ENCODE results near the gene TOPAZ1.

TOPAZ1 gene

DNA sequence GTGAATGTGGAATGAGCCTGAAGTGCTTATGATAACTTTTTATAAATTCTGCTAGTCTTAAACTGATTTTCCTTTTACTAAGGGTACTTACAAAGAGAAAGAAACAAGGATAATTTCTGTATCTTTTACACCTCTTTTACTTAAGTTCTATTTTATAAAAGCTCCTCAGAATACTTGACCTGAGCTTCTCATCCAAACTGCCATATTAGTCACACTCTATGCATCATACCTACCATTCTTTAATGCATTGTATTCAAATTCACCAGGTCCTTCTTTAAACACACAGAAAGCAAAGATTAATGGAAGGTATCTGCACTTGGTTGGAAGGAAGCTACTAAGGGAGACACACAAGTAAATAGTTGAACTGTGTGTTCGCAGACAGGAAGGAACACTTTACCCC, 1.6 kb upstream of the TOPAZ1 start:
- in situ Hi-C loops (cut with HindIII; ENCODE audit: low sequenced_read_pairs) = no loop called here

- in situ Hi-C loops (cut with HindIII; ENCODE audit: low sequenced_read_pairs) = no loop called here
Measured at GRCh38 chr3:44242721-44243120, 1.0 kb downstream of the TOPAZ1 start.

- in situ Hi-C loops (cut with HindIII; ENCODE audit: low sequenced_read_pairs) = no loop called here
Measured at GRCh38 chr3:44248152-44248551, 6.5 kb downstream of the TOPAZ1 start.

DNA sequence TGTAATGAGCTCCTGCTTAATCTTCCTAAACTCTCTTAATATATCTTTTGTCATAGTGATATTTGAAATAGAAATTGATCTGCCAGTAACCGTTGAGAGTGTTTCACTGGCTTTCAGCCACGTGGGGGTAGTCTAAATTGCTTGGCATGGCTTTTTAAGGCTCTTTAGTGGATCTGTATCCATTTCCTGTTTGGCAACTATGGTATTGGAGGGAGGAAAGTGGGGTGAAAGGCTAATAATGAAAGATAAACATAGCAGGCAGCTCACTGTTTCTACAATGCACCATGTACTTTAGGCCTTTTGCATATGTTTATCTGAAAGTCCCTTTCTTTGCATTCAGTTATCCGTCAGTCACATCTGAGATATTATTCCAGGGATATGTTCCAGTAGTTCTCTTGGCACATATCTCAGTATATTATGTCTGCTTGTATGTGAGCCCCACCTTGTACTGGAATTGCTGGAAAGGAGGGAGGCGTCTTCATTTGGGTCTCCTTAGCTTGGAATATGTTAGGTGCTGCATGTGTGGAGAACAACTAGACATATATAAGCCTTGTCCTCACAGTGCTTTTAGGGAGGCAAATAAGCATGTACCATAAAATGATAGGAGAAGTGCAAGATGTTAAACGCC, 10.8 kb downstream of the TOPAZ1 start:
- in situ Hi-C loops (cut with HindIII; ENCODE audit: low sequenced_read_pairs) = no loop called here

DNA sequence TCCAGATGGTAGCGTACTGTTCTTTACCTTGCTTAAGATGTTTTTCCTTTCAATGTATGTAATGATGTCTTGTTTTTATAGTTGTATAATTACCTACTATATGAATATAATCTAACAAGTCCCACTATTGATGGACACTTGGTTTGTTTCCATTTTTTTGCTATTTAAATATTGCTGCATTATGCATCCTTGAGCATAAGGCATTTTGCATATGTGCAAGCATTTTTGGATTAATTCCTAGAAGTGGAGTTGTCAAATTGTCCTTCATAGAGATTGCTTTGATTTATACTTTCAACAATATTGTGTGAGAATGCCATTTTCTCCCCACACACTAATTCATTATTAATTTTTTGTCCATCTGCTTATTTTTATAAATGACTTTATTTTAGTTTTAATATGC, 17.7 kb downstream of the TOPAZ1 start:
- in situ Hi-C loops (cut with HindIII; ENCODE audit: low sequenced_read_pairs) = no loop called here

DNA sequence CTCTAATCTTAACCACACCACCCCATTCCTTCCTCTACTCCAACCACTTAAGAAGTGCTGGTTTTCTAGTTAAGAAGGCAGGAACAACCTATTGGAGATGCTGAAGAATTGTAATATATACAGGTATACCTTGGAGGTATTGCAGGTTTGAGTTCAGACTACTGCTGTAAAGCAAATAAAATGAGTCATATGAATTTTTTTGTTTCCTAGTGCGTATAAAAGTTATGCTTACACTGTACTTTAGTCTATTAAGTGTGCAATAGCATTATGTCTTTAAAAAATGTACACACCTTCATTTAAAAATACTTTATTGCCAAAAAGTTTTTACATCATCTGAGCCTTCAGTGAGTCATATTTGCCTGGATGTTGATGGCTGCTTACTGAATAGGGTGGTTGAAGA, 22.5 kb downstream of the TOPAZ1 start:
- in situ Hi-C loops (cut with HindIII; ENCODE audit: low sequenced_read_pairs) = no loop called here

DNA sequence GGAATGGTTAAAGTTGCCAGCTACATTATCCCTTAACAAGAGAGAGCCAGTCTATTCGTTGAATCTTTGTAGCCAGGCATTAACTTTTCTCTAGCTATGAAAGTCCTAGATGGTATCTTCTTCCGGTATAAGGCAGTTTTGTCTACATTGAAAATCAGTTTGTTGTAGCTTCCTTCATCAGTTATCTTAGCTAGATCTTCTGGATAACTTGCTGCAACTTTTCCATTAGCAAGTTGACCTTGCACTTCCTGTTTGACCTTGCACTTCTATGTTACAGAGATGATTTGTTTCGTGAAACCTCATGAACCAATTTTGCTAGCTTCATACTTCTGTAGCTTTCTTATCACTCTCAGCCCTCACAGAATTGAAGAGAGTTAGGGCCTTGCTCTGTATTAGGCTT, 24.1 kb downstream of the TOPAZ1 start:
- in situ Hi-C loops (cut with HindIII; ENCODE audit: low sequenced_read_pairs) = no loop called here

DNA sequence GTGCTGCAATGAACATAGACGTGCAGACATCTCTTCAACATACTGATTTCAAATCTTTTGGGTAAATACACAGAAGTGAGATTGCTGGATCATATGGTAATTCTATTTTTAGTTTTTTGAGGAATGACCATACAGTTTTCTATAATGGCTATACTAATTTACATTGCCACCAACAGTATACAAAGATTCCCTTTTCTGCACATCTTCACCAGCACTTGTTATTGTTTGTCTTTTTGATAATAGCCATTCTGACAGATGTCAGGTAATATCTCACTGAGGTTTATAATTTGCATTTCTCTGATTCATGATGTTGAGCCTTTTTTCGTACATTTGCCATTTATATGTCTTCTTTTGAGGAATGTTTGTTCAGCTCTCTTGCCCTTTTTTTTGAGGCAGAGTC, 30.5 kb downstream of the TOPAZ1 start:
- in situ Hi-C loops (cut with HindIII; ENCODE audit: low sequenced_read_pairs) = no loop called here

- in situ Hi-C loops (cut with HindIII; ENCODE audit: low sequenced_read_pairs) = no loop called here
Measured at GRCh38 chr3:44277925-44278324, 36.2 kb downstream of the TOPAZ1 start.

DNA sequence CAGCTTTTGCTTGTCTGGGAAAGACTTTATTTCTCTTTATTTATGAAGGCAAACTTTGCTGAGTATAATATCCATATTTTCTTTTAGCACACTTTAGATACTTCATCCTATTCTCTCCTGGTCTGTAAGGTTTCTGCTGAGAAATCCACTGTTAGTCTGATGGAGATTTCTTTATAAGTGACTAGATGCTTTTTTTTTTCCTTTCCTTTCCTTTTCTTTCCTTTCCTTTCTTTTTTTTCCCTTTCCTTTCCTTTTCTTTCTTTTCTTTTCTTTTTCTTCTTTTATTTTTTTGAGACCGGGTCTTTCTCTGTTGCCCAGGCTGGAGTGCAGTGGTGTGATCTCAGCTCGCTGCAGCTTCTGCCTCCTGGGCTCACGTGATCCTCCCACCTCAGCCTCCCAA, 38.4 kb downstream of the TOPAZ1 start:
- in situ Hi-C loops (cut with HindIII; ENCODE audit: low sequenced_read_pairs) = no loop called here

- in situ Hi-C loops (cut with HindIII; ENCODE audit: low sequenced_read_pairs) = no loop called here
Measured at GRCh38 chr3:44280631-44281030, 38.9 kb downstream of the TOPAZ1 start.

- in situ Hi-C loops (cut with HindIII; ENCODE audit: low sequenced_read_pairs) = no loop called here
Measured at GRCh38 chr3:44284949-44285348, 43.3 kb downstream of the TOPAZ1 start.

DNA sequence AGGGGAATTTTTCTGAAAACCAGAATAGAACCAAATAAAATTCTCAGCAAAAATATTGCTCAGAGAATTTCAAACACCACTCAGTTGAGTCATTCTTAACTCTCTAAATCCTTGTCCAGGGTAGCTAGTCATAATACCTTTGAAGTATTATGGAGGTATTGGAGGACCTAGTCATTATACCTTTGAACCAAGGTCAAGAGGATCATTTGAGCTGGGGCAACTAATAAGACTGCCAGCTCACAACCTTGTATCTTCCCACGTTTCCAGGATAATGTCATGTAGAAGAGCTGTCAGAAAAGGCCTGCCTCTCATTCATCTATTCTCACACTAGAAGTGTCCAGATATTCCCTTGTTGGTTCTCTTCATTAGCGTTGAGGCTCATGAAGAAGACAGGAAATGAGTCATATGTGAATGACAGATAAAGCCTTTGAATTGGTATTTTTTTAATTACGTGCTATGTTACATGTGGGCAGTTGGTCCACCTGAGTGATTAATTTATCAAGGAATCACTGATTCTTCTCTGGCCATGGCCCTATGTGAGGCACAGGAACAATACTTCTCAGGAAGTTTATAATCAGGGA, 48.3 kb downstream of the TOPAZ1 start:
- in situ Hi-C loops (cut with HindIII; ENCODE audit: low sequenced_read_pairs) = no loop called here

GRCh38 chr3:44292276-44292675, 50.6 kb downstream of the TOPAZ1 start:
- in situ Hi-C loops (cut with HindIII; ENCODE audit: low sequenced_read_pairs) = no loop called here

DNA sequence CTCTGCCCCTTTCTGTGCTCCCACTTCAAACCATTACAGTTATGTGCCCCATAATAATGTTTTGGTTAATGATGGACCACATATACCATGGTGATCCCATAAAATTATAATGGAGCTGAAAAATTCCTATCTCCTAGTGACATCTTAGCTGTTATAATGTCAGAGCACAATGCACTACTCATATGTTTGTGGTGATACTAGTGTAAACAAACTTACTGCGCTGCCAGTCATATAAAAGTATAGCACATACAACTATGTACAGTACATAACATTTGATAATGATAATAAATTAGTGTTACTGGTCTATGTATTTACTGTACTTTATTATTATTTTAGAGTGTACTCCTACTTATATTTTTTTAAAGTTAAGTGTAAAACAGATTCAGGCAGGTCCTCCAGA, 51.3 kb downstream of the TOPAZ1 start:
- in situ Hi-C loops (cut with HindIII; ENCODE audit: low sequenced_read_pairs) = no loop called here

GRCh38 chr3:44297255-44297654, 55.6 kb downstream of the TOPAZ1 start:
- in situ Hi-C loops (cut with HindIII; ENCODE audit: low sequenced_read_pairs) = no loop called here

DNA sequence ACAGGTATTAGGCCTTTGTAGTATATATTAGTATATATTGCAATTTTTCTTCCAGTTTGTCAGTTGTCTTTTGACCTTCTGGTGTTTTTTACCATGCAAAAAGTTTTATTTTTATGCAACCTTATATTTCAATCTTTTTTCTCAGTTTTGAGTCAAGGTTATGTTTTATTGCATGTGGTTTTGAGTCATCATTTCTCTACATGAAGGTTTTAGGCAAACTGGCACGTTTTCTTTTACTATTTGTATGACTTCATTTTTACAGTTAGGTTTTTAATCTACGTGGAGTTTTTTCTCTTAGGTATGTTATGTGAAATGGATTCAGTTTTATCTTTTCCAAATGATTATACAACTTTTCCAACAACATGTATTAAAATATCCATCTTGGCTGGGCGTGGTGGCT, 60.1 kb downstream of the TOPAZ1 start:
- in situ Hi-C loops (cut with HindIII; ENCODE audit: low sequenced_read_pairs) = no loop called here

DNA sequence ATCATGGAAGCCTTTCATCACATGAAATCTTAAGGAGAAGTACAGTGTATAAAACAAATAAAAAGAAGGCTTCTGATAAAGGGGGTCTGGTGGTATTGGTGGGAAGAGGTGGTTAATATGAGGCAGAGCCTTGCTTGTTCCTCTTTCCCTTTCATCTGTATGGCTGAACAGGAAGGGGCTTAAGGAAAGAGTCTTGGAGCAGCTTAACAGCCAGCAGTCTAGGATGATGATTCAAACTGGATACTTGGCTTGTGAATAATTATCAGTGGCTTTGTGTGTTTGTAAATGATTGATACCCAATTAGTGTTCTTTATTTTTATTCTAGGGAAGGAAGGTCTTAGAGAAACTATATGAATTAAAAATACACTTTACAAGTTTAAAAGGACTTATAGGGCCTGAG, 67.8 kb downstream of the TOPAZ1 start:
- in situ Hi-C loops (cut with HindIII; ENCODE audit: low sequenced_read_pairs) = no loop called here

- in situ Hi-C loops (cut with HindIII; ENCODE audit: low sequenced_read_pairs) = no loop called here
Measured at GRCh38 chr3:44318891-44319311, 77.2 kb downstream of the TOPAZ1 start.

DNA sequence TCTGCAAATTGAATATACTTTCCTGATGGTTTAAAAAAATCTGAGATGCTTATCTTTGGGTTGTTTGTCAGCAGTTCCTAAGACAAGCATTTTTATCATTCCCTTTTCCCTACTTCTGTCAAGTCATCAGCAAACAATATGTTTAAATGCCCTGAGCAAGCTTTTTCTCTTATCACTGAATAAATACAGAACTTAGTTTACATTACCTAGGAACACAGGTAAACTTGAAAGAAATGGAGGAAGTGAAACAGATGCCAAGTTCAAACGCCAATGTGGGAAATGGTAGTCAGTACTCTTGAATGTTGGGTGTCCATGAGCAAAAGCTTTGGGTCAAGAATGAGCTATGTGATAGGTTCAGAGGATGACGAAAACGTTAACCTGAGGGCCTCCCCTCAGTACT, 79.6 kb downstream of the TOPAZ1 start:
- in situ Hi-C loops (cut with HindIII; ENCODE audit: low sequenced_read_pairs) = no loop called here

DNA sequence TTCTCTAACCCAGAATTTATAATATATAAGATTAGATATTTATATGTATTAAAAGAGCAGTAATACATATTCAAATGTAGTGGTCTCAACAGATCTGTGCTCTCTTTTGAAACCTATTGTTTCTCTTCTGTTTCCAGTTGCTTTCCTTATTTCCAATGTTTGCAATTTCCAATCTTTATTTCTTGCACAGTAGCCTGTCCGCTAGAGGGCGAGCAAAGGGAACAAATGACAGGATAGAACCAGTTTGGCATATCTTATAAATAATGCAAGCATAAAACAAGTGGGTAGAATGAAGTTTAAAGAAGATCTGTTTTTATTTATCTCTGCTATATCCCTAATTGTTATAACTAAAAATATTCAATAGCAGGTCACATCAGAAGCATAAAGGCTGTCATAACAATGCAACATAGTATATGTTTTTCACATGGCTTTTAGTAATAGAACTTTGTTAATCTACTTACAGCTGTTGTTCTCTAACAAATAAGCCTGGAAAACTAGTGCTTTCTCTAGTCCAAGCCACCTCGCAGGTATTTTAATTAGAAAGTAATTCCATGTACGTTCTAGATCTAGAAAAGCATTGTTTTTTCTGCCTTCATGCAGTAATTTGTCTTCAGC, 81.8 kb downstream of the TOPAZ1 start:
- in situ Hi-C loops (cut with HindIII; ENCODE audit: low sequenced_read_pairs) = no loop called here

DNA sequence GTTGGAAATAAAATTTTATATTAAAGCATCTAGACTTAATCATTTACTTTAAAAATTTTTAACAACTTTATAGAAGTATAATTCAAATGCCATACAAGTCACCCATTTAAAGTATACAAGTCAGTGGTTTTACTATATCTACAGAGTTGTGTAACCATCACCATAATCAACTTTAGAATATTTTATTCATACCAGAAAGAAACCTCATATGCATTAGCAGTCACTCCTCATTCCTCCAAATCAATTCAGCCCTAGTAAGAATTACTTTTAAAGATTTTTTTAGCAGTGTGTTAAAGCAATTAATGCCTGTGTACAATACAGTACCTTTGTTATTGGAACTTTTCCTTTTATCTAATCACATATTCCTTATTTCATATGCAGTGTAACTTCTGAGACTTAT, 82.9 kb downstream of the TOPAZ1 start:
- in situ Hi-C loops (cut with HindIII; ENCODE audit: low sequenced_read_pairs) = no loop called here

DNA sequence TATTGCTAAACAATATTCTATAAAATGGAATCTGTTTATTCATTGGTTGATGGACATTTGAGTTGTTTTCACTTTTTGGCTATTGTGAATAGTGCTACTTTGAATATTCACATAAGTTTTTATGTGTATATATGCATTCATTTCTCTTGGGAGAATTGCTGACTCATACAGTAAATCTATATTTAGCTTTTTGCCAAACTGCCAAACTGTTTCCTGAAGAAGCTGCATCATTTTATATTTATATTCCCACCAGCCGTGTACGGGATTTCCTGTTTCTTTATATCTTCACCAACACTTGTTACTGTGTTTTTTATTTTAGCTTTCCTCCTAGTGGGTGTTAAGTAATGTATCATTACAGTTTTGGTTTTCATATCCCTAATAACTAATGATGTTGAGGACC, 84.3 kb downstream of the TOPAZ1 start:
- in situ Hi-C loops (cut with HindIII; ENCODE audit: low sequenced_read_pairs) = no loop called here

Measured in DLD1 (cell line).